ENCODE data around the gene ROBO4. TPM values are rescaled to one million over a fixed set of nuclear protein-coding genes. Genes with fewer than 3 reads are reported as not detected.

ROBO4 gene
- total RNA-seq: not detected in 2 replicates

DNA sequence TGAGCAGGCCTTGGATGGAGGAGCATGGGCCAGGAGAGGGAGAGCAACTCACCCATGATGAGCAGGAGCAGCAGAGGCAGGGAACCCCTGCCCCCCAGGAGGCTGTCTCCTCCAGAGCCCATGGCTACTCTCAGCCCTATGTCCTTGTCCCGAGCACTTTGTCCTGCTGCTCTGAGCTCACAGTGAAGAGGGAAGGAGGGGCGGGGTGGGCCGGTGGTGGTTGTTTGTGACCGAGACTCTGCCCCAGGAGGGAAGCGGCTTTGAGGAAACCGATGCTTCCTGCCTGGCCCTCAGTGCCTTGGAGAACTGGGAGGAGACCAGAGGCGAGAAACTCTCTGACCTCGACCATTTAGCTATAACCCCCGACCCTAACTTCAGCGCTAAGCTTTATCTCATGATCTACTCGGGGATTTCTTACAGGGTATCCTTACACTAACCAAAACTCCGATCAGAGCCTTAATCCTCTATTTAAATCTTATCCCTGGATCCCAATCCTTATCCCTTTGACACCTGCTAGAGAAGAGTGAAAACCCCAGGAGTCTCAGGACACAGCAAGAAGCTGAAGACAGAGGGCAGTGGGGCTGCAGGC, at the start of gene ROBO4:
Gene ROBO4, minus strand, starts transcription at position 192 of the 589 bp plus-strand sequence. Its CDS starts 70 bp downstream, at position 122.
- POLR2A ChIA-PET: no interaction called here
- Mint-ChIP-seq H3K27me3 (peaks cover 22% of the 10 kb centered on the region), H3K4me1 (no peaks in the 10 kb centered on the region), H3K36me3 (ENCODE audit: low read depth) (no peaks in the 10 kb centered on the region), H3K4me3 (no peak within 1 kb of the TSS), H3K9me3 (no peaks in the 10 kb centered on the region), H3K27ac (no peak within 1 kb of the TSS)
- CTCF ChIA-PET: no interaction called here
- ATAC-seq (ENCODE audit: low read depth) (no peak), DNase-seq (no peak)
- TF ChIP-seq, protein P1, sequence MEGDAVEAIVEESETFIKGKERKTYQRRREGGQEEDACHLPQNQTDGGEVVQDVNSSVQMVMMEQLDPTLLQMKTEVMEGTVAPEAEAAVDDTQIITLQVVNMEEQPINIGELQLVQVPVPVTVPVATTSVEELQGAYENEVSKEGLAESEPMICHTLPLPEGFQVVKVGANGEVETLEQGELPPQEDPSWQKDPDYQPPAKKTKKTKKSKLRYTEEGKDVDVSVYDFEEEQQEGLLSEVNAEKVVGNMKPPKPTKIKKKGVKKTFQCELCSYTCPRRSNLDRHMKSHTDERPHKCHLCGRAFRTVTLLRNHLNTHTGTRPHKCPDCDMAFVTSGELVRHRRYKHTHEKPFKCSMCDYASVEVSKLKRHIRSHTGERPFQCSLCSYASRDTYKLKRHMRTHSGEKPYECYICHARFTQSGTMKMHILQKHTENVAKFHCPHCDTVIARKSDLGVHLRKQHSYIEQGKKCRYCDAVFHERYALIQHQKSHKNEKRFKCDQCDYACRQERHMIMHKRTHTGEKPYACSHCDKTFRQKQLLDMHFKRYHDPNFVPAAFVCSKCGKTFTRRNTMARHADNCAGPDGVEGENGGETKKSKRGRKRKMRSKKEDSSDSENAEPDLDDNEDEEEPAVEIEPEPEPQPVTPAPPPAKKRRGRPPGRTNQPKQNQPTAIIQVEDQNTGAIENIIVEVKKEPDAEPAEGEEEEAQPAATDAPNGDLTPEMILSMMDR (IDR thresholded peaks at IDR 0.05): no peak
- intact Hi-C loops (cut with micrococcal nuclease): no loop called here

DNA sequence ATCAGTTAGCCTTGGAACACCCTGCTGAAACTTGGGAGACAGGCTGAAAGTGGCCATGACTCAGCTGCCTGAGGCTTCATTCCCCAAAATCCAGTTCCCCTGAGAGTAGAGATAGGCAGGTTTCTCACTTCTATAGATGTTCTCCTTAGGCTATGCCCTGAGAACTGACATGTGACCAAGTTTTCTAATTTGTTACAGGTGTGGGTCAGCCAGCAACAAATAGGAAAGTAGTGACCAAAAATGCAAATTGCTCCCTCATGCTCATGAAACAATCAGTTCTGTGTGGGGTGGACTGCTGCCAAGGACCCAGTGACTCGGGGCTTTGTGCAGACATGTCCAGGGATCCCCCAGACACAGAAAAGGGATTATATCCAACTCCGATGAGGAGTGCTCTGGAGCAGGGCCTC, 49.1 kb upstream of the ROBO4 start:
- Mint-ChIP-seq H3K4me3 (no peak overlapping the region), H3K9me3 (peaks cover 10% of the 10 kb centered on the region), H3K4me1 (no peaks in the 10 kb centered on the region), H3K27me3 (peaks cover 24% of the 10 kb centered on the region), H3K36me3 (ENCODE audit: low read depth) (no peaks in the 10 kb centered on the region), H3K27ac (no peak overlapping the region)
- ATAC-seq (ENCODE audit: low read depth) (no peak), DNase-seq (no peak)
- intact Hi-C loops (cut with micrococcal nuclease): no loop called here
- CTCF ChIA-PET: no interaction called here
- POLR2A ChIA-PET: no interaction called here
- TF ChIP-seq, protein P1 (IDR thresholded peaks at IDR 0.05): no peak

DNA sequence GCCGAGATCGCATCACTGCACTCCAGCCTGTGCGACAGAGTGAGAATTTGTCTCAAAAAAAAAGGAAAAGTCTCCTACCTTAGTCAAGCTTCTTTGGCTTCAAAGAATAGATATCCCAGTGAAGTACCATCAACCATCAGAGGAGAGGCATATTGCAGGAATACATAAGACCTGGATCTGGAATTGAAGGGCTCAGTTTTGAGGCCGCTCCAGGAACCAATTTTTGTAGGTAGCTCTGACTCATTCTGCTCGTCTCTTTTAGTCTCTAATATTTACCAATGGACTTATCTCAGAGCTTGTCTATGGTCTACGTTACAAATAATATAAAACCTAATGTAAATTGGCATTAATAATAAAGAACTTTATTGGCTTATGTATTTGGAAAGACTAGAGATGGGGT, 48.2 kb upstream of the ROBO4 start:
- Mint-ChIP-seq H3K4me1 (no peaks in the 10 kb centered on the region), H3K9me3 (peaks cover 10% of the 10 kb centered on the region), H3K27ac (no peak overlapping the region), H3K4me3 (no peak overlapping the region), H3K27me3 (peaks cover 28% of the 10 kb centered on the region), H3K36me3 (ENCODE audit: low read depth) (no peaks in the 10 kb centered on the region)
- ATAC-seq (ENCODE audit: low read depth) (no peak), DNase-seq (no peak)
- ChIA-PET POLR2A (no interaction called here), CTCF (no interaction called here)
- TF ChIP-seq, protein P1 (IDR thresholded peaks at IDR 0.05): no peak
- intact Hi-C loops (cut with micrococcal nuclease): no loop called here

DNA sequence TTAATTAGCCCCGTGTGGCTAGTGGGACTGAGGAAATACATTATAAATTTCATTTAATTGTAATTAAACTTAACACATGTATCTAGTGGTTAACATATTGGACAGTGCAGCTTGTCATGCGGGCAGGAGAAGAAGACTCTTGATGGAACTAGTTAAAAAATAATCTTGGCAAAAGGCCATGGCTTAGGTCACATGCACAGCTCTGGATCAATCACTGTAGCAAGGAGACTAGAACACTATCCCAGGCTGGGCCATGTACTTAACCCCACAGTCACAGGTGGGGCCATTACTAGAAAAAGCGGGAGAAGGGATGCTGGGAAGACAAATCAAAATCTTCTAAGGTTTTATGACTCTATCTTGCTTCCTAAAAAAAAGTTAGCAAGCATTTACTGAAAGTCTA, 46.9 kb upstream of the ROBO4 start:
- Mint-ChIP-seq H3K36me3 (ENCODE audit: low read depth) (no peaks in the 10 kb centered on the region), H3K4me1 (no peaks in the 10 kb centered on the region), H3K4me3 (no peak overlapping the region), H3K27me3 (peaks cover 31% of the 10 kb centered on the region), H3K9me3 (peaks cover 10% of the 10 kb centered on the region), H3K27ac (no peak overlapping the region)
- ChIA-PET CTCF (no interaction called here), POLR2A (interaction anchor here (1.1 kb wide), 1 partner anchor 9 kb away, joined by 4 read pairs; the partner anchor contains the start of gene CCDC15)
- TF ChIP-seq, protein P1 (IDR thresholded peaks at IDR 0.05): no peak
- ATAC-seq (ENCODE audit: low read depth) (no peak), DNase-seq (no peak)
- intact Hi-C loops (cut with micrococcal nuclease): no loop called here

DNA sequence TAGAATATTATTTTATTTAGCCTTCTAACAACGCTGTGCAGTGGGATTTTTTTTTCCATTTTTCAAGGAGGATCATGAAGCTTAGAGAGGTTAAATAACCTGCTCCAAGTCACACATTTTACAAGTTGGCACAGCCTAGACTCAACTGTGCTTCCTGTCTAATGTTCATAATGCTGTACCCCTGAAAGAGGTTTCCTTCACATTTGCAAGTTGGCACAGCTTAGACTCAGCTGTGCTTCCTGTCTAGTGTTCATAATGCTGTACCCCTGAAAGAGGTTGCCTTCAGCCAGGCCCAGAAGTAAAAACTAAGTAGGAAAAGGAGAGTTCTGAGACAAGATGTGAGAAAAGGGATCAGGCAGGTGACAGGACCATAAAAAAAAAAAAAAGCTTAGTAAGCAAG, 46.1 kb upstream of the ROBO4 start:
- Mint-ChIP-seq H3K27me3 (peaks cover 26% of the 10 kb centered on the region), H3K27ac (no peak overlapping the region), H3K4me3 (no peak overlapping the region), H3K36me3 (ENCODE audit: low read depth) (no peaks in the 10 kb centered on the region), H3K4me1 (no peaks in the 10 kb centered on the region), H3K9me3 (peaks cover 6% of the 10 kb centered on the region)
- TF ChIP-seq, protein P1 (IDR thresholded peaks at IDR 0.05): no peak
- POLR2A ChIA-PET: no interaction called here
- DNase-seq: no peak
- no peak for ATAC-seq (ENCODE audit: low read depth)
- intact Hi-C loops (cut with micrococcal nuclease): no loop called here
- CTCF ChIA-PET: no interaction called here

Data from activated B cell treated with CpG ODN at 0.5 μM for 24 hours (primary cell).